ENCODE data around the gene PCCB.
"Not testable (repeated sequence)": the region's sequence is repeated elsewhere in the genome, so short reads cannot be mapped to it uniquely, and the experiment has no call there.

Gene PCCB

GRCh38 chr3:136261826-136262225 lies 11.7 kb downstream of the PCCB start:
- no peak for FAIRE-seq
- DNase-seq (ENCODE audit: insufficient read length, low spot score), result no peak

GRCh38 chr3:136262559-136262958 lies 12.4 kb downstream of the PCCB start:
- no peak for DNase-seq (ENCODE audit: insufficient read length, low spot score)
- peak; percentile 14 for FAIRE-seq

- FAIRE-seq, result no peak
- no peak for DNase-seq (ENCODE audit: insufficient read length, low spot score)
Measured at GRCh38 chr3:136263251-136263650, 13.1 kb downstream of the PCCB start.

DNA sequence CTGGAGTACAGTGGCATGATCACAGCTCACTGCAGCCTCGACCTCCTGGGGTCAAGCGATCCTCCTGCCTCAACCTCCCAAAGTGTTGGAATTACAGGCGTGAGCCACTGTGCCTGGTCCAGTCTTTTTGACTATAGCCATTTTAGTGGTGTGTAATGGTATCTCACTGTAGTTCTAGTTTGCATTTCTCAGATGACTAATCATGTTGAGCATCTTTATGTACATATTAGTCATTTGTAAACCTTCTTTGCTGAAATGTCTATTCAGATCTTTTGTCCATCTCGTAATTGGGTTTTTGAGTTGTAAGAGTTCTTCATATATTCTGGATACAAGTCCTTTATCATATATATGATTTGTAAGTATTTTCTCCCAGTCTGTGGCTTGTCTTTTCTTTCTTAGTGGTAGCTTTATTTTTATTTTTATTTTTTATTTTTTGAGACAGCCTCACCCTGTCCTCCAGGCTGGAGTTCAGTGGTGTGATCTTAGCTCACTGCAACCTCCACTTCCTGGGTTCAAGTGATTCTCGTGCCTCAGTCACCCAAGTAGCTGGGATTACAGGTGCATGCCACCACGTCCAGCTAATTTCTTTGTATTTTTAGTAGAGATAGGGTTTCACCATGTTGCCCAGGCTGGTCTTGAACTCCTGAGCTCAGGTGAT lies 16.5 kb downstream of the PCCB start:
- not testable (repeated sequence) for DNase-seq (ENCODE audit: insufficient read length, low spot score); FAIRE-seq

DNA sequence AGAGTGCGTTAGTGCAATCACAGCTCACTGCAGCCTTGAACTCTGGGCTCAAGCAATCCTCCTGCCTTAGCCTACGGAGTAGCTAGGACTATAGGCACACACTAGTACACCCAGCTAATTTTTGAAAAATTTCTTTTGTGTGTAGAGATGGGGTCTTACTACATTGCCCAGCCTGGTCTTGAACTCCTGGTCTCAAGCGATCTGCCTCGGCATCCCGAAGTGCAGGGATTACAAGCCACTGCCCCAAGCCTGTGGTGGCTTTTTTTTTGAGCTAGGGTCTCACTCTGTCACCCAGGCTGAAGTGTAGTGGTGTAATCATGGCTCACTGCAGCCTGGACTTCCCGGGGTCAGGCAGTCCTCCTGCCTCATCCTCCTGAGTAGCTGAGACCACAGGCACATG lies 17.1 kb downstream of the PCCB start:
- DNase-seq (ENCODE audit: insufficient read length, low spot score), result no peak
- FAIRE-seq, result no peak

DNA sequence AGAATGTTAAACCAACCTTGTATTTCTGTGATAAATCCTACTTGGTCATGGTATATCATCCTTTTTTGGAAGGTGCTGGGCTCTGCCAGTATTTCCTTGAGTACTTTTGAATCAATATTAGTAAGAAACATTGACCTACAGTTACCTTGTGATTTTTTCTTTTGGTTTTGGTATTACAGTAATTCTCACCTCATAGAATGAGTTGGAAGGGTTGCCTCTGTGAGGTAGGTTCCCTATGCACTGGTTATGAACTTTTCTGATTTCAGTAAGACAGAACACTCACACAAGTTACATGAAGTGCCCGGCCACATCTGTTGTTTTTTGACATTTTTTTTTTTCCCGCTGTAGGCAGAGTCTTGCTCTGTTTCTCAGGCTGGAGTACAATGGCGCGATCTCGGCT lies 20.0 kb downstream of the PCCB start:
- DNase-seq (ENCODE audit: insufficient read length, low spot score), result no peak

GRCh38 chr3:136271626-136272025 lies 21.5 kb downstream of the PCCB start:
- FAIRE-seq; DNase-seq (ENCODE audit: insufficient read length, low spot score): not testable (repeated sequence)

More for the DNA sequence above, 20.0 kb downstream of the PCCB start:
- no peak for FAIRE-seq

- no peak for DNase-seq (ENCODE audit: insufficient read length, low spot score)
- FAIRE-seq, result no peak
Measured at GRCh38 chr3:136276049-136276755, 26.1 kb downstream of the PCCB start.

DNA sequence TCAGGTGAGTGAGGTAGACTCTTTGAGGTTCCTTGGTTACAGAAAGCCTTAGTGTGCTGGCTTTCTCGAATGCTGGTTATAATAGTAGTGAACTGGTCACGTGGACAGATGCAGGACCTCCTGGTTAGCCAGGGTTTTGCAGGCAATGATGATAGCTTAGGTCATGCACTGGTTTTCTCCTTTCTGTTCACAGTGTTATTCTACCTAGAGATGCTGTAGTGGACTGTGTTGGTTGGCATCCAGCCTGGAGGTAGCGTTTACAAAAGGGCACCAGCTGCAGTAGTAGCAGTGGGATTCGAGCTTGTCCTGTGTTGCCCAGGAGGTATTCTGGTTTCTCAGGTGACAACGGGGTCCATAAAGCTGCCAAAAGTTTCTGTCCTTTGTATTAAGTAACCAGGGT lies 27.0 kb downstream of the PCCB start:
- DNase-seq (ENCODE audit: insufficient read length, low spot score) (no peak), FAIRE-seq (no peak)

DNA sequence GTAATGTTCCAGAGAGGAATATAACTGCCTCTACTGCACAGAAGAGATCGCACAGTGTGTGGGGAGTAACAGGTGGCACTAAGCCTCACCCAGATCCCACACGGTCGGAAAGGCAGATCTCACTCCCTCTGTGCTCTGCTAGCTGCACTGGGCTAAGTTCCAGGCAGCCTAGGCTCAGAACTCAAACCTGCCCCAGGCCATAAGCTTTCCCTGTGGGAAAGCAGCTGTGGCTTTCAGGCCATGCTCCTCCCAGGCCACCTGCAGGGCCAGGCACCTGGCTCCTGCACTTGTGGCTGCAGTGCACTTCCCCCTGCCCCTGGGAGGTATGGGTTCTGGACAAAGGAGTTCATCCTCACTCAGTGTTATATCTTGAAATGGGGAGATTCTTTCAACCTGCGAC lies 27.5 kb downstream of the PCCB start:
- DNase-seq (ENCODE audit: insufficient read length, low spot score), result no peak
- no peak for FAIRE-seq

DNA sequence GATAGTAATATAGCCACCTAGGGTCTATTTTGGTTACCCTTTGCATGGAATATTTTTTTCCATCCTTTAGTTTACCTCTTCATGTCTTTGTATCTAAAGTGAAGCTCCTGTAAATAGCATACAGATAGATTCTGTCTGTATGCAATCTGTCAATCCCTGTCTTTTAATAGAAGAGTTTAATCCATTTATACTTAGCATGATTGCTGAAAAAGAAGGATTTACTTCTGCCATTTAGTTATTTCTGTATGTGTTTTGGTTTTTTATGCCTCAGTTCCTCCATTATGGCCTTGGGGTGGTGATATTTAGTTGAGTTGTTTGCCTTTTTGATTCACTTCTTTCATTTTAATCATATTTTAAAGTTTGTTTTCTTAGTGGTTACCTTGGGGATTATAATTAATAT lies 29.0 kb downstream of the PCCB start:
- FAIRE-seq (no peak), DNase-seq (ENCODE audit: insufficient read length, low spot score) (no peak)

DNA sequence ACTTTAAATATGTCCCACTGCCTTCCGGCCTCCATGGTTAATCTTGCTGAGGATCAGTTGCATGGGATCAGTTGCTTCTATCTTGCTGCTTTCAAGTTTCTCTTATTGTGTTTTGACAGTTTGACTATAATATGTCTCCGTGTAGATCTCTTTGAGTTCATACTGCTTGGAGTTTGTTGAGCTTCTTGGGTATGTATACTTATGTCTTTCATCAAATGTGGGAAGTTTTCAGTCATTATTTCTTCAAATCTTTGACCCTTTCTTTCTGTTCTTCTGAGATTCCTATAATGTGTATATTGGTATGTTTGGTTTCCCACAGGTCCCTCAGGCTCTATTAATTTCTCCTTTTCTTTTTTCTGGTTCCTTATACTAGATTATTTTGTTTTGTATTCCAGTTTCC lies 30.8 kb downstream of the PCCB start:
- DNase-seq (ENCODE audit: insufficient read length, low spot score), result no peak
- no peak for FAIRE-seq

DNA sequence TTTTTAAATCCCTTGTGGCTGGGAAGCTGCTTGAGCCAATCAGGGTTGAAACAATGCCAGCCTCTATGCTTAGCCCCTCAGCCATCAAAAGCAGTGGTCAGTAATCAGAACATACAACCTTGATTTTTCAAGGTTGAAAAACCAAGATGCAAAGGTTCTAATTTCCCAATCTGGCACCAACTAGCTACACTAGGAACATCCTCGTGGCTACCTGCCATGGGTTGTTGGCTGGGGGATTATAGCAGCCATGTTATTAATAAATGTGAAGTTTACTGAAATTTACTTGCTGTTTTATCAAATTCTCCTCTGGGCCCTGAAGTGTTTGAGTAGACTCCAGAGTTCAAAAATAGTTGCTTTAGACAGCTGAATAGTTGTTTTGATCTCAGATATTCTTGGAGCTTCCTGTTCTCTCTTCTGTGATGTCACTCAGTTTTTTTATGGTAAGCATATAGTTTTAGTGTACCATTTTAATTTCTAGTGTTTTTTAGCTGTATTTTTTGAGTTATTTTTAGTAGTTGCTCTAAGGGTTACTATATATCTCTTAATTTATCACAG lies 31.9 kb downstream of the PCCB start:
- FAIRE-seq (no peak), DNase-seq (ENCODE audit: insufficient read length, low spot score) (no peak)

GRCh38 chr3:136283627-136284026 lies 33.5 kb downstream of the PCCB start:
- FAIRE-seq (no peak), DNase-seq (ENCODE audit: insufficient read length, low spot score) (no peak)

GRCh38 chr3:136291302-136291701 lies 41.2 kb downstream of the PCCB start:
- DNase-seq (ENCODE audit: insufficient read length, low spot score), result no peak

DNA sequence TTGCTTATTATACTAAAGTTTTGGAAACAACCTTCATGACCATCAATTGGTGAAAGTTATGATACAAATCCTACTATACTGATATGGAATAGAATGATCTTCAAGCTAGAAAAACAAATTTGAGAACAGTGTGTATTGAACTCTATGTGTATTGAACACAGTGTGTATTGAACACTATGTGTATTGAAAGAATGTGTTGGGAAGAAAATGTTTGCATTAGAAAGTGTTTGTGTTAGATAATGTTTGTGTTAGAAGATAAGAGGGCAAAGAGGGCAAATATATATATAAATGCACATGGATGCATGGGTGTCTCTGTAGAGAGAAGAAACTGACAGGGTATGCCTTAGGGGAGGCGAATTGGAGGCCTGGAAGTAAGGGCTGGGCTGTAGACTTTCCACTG lies 42.4 kb downstream of the PCCB start:
- DNase-seq (ENCODE audit: insufficient read length, low spot score), result no peak

More at GRCh38 chr3:136291302-136291701, 41.2 kb downstream of the PCCB start:
- no peak for FAIRE-seq

GRCh38 chr3:136293279-136293678 lies 43.1 kb downstream of the PCCB start:
- FAIRE-seq (no peak), DNase-seq (ENCODE audit: insufficient read length, low spot score) (no peak)

More for the DNA sequence above, 42.4 kb downstream of the PCCB start:
- no peak for FAIRE-seq

- DNase-seq (ENCODE audit: insufficient read length, low spot score), result no peak
- no peak for FAIRE-seq
Measured at GRCh38 chr3:136294176-136294575, 44.0 kb downstream of the PCCB start.

- DNase-seq (ENCODE audit: insufficient read length, low spot score) (no peak), FAIRE-seq (no peak)
Measured at GRCh38 chr3:136296960-136297359, 46.8 kb downstream of the PCCB start.

DNA sequence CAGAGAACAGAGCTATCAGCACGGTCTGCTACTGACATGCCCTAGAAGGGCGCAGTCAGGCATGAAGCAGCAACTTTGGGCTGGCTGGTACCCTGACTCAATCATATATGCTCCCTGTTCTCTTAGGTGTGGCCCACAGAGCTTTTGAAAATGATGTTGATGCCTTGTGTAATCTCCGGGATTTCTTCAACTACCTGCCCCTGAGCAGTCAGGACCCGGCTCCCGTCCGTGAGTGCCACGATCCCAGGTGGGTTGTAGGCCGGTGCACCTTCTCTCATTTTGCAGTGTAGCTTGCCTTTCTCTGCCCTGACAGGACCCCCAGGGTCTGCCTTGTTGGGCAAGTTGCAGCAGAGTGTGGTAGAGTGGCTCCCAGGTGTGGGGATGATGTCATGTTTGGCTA lies 47.7 kb downstream of the PCCB start:
- DNase-seq (ENCODE audit: insufficient read length, low spot score) (no peak), FAIRE-seq (no peak)

- FAIRE-seq, result no peak
- no peak for DNase-seq (ENCODE audit: insufficient read length, low spot score)
Measured at GRCh38 chr3:136300444-136300843, 50.3 kb downstream of the PCCB start.

GRCh38 chr3:136305879-136306278 lies 55.7 kb downstream of the PCCB start:
- FAIRE-seq, result peak; percentile 87
- peak; percentile 20 for DNase-seq (ENCODE audit: insufficient read length, low spot score)

All from GM19239 (cell line).